BLaER1 (cell line): ENCODE measurements around the gene TTLL5.
A peak's percentile ranks its signal among the peaks of the same experiment; 100 is the strongest.

Experiments
- H3K27ac ChIP-seq: shearing (Covaris generic); formaldehyde crosslinking; 2 replicates; pipeline ENCODE4 v1.8.1; 2022
- H3K27me3 ChIP-seq: shearing (Covaris generic); formaldehyde crosslinking; 2 replicates; pipeline ENCODE4 v1.8.1; 2022
- H3K36me3 ChIP-seq: shearing (Covaris generic); formaldehyde crosslinking; 2 replicates; pipeline ENCODE4 v1.8.1; 2022
- H3K4me1 ChIP-seq: shearing (Covaris generic); formaldehyde crosslinking; 2 replicates; pipeline ENCODE4 v1.8.1; 2022
- H3K4me2 ChIP-seq: shearing (Covaris generic); formaldehyde crosslinking; 2 replicates; pipeline ENCODE4 v1.8.1; 2022
- H3K4me3 ChIP-seq: shearing (Covaris generic); formaldehyde crosslinking; 2 replicates; pipeline ENCODE4 v1.8.1; 2022
- H3K9ac ChIP-seq: shearing (Covaris generic); formaldehyde crosslinking; 2 replicates; pipeline ENCODE4 v1.8.1; 2022
- H3K9me3 ChIP-seq: shearing (Covaris generic); formaldehyde crosslinking; 2 replicates; pipeline ENCODE4 v1.8.1; 2022
- H4K20me1 ChIP-seq: shearing (Covaris generic); formaldehyde crosslinking; 2 replicates; pipeline ENCODE4 v1.8.1; 2022
- Cebpa-rat ChIP-seq: shearing (Covaris generic); IDR thresholded peaks from 2 replicates; pipeline ENCODE4 v1.8.1; 2022

TTLL5 gene

GRCh38 chr14:75928690-75929181, 267.7 kb downstream of the TTLL5 start:
- no peak for TF ChIP-seq Cebpa-rat
- 0 out of 2 replicates have a peak, but pooled peaks cover 9% of the 10 kb centered on the region for H3K36me3 ChIP-seq
- no peaks in the 10 kb centered on the region for H4K20me1 ChIP-seq
- H3K4me1 ChIP-seq = peaks cover 2% of the 10 kb centered on the region; the same call in 1 of the 2 replicates
- H3K27me3 ChIP-seq = no peaks in the 10 kb centered on the region; the same call in 1 of the 2 replicates
- no peak overlapping the region for H3K4me3 ChIP-seq
- 0 out of 2 replicates have a peak, but pooled peaks cover 3% of the 10 kb centered on the region for H3K9me3 ChIP-seq
- H3K4me2 ChIP-seq = no peak overlapping the region
- H3K27ac ChIP-seq = no peak overlapping the region
- no peak overlapping the region for H3K9ac ChIP-seq

- Histone ChIP-seq H3K9me3 (no peaks in the 10 kb centered on the region), H4K20me1 (no peaks in the 10 kb centered on the region), H3K27ac (no peak overlapping the region), H3K9ac (no peak overlapping the region), H3K4me2 (no peak overlapping the region), H3K27me3 (no peaks in the 10 kb centered on the region), H3K4me3 (no peak overlapping the region), H3K4me1 (peaks cover 22% of the 10 kb centered on the region), H3K36me3 (0 out of 2 replicates have a peak, but pooled peaks cover 9% of the 10 kb centered on the region)
- no peak for TF ChIP-seq Cebpa-rat
Measured at GRCh38 chr14:75933712-75934296, 272.8 kb downstream of the TTLL5 start.

- H3K9ac ChIP-seq = no peak overlapping the region
- peaks cover 9% of the 10 kb centered on the region; the same call in 1 of the 2 replicates for H3K36me3 ChIP-seq
- no peak overlapping the region for H3K4me3 ChIP-seq
- TF ChIP-seq Cebpa-rat = no peak
- H3K27me3 ChIP-seq = no peaks in the 10 kb centered on the region
- no peaks in the 10 kb centered on the region for H3K9me3 ChIP-seq
- H4K20me1 ChIP-seq = no peaks in the 10 kb centered on the region
- peak overlapping the region; percentile 6; the same call in 1 of the 2 replicates for H3K27ac ChIP-seq
- H3K4me1 ChIP-seq = peaks cover 22% of the 10 kb centered on the region
- H3K4me2 ChIP-seq = peak overlapping the region; percentile 45
Measured at GRCh38 chr14:75934998-75935628, 274.1 kb downstream of the TTLL5 start.

- no peak for TF ChIP-seq Cebpa-rat
- peaks cover 15% of the 10 kb centered on the region for H3K4me1 ChIP-seq
- peaks cover 10% of the 10 kb centered on the region for H3K36me3 ChIP-seq
- H3K9ac ChIP-seq = no peak overlapping the region
- H3K4me2 ChIP-seq = no peak overlapping the region
- no peak overlapping the region for H3K4me3 ChIP-seq
- H3K27me3 ChIP-seq = no peaks in the 10 kb centered on the region
- no peaks in the 10 kb centered on the region for H3K9me3 ChIP-seq
- H4K20me1 ChIP-seq = no peaks in the 10 kb centered on the region
- no peak overlapping the region for H3K27ac ChIP-seq
Measured at GRCh38 chr14:75939200-75939599, 278.2 kb downstream of the TTLL5 start.

- Histone ChIP-seq H3K9ac (no peak overlapping the region), H3K4me1 (no peaks in the 10 kb centered on the region), H4K20me1 (no peaks in the 10 kb centered on the region), H3K27me3 (no peaks in the 10 kb centered on the region), H3K27ac (no peak overlapping the region), H3K4me3 (no peak overlapping the region), H3K36me3 (peaks cover 17% of the 10 kb centered on the region), H3K4me2 (no peak overlapping the region), H3K9me3 (no peaks in the 10 kb centered on the region)
- TF ChIP-seq Cebpa-rat = no peak
Measured at GRCh38 chr14:75941030-75941429, 280.0 kb downstream of the TTLL5 start.

GRCh38 chr14:75944607-75945241, 283.7 kb downstream of the TTLL5 start:
- no peaks in the 10 kb centered on the region for H3K27me3 ChIP-seq
- H4K20me1 ChIP-seq = no peaks in the 10 kb centered on the region
- no peaks in the 10 kb centered on the region for H3K4me1 ChIP-seq
- H3K4me3 ChIP-seq = no peak overlapping the region
- H3K27ac ChIP-seq = no peak overlapping the region
- TF ChIP-seq Cebpa-rat = no peak
- no peak overlapping the region for H3K4me2 ChIP-seq
- no peak overlapping the region for H3K9ac ChIP-seq
- no peaks in the 10 kb centered on the region for H3K9me3 ChIP-seq
- peaks cover 17% of the 10 kb centered on the region for H3K36me3 ChIP-seq

- H3K36me3 ChIP-seq = peaks cover 17% of the 10 kb centered on the region
- no peak overlapping the region for H3K9ac ChIP-seq
- H4K20me1 ChIP-seq = no peaks in the 10 kb centered on the region
- H3K9me3 ChIP-seq = no peaks in the 10 kb centered on the region
- no peak for TF ChIP-seq Cebpa-rat
- no peak overlapping the region for H3K27ac ChIP-seq
- H3K27me3 ChIP-seq = no peaks in the 10 kb centered on the region
- H3K4me1 ChIP-seq = no peaks in the 10 kb centered on the region
- H3K4me3 ChIP-seq = no peak overlapping the region
- H3K4me2 ChIP-seq = no peak overlapping the region
Measured at GRCh38 chr14:75946785-75947184, 285.7 kb downstream of the TTLL5 start.

GRCh38 chr14:75952489-75952888, 291.4 kb downstream of the TTLL5 start:
- Histone ChIP-seq H4K20me1 (no peaks in the 10 kb centered on the region), H3K4me2 (no peak overlapping the region), H3K4me1 (peaks cover 17% of the 10 kb centered on the region), H3K27ac (no peak overlapping the region), H3K4me3 (no peak overlapping the region), H3K9ac (no peak overlapping the region), H3K9me3 (0 out of 2 replicates have a peak, but pooled peaks cover 3% of the 10 kb centered on the region), H3K36me3 (peaks cover 12% of the 10 kb centered on the region; the same call in 1 of the 2 replicates), H3K27me3 (no peaks in the 10 kb centered on the region)
- no peak for TF ChIP-seq Cebpa-rat

- H3K9me3 ChIP-seq = no peaks in the 10 kb centered on the region
Measured at GRCh38 chr14:75959031-75959430, 298.0 kb downstream of the TTLL5 start.

GRCh38 chr14:75960231-75960630, 299.2 kb downstream of the TTLL5 start:
- H3K4me1 ChIP-seq = peaks cover 52% of the 10 kb centered on the region
- H3K4me3 ChIP-seq = no peak overlapping the region; the same call in 1 of the 2 replicates
- no peaks in the 10 kb centered on the region for H3K9me3 ChIP-seq
- peak overlapping the region; percentile 69 for H3K4me2 ChIP-seq
- peak overlapping the region; percentile 72 for H3K9ac ChIP-seq
- peak overlapping the region; percentile 88 for H3K27ac ChIP-seq
- H3K27me3 ChIP-seq = no peaks in the 10 kb centered on the region
- no peak for TF ChIP-seq Cebpa-rat
- H4K20me1 ChIP-seq = no peaks in the 10 kb centered on the region
- peaks cover 8% of the 10 kb centered on the region; the same call in 1 of the 2 replicates for H3K36me3 ChIP-seq

More at GRCh38 chr14:75959031-75959430, 298.0 kb downstream of the TTLL5 start:
- peak overlapping the region; percentile 88 for H3K27ac ChIP-seq
- no peak overlapping the region for H3K4me3 ChIP-seq
- peaks cover 15% of the 10 kb centered on the region; the same call in 1 of the 2 replicates for H3K36me3 ChIP-seq
- peaks cover 63% of the 10 kb centered on the region for H3K4me1 ChIP-seq
- no peak for TF ChIP-seq Cebpa-rat
- no peaks in the 10 kb centered on the region for H3K27me3 ChIP-seq
- H4K20me1 ChIP-seq = no peaks in the 10 kb centered on the region
- peak overlapping the region; percentile 69 for H3K4me2 ChIP-seq
- no peak overlapping the region for H3K9ac ChIP-seq
